NK-92 (cell line): ENCODE measurements around the gene CALCB.

Source experiments
- DNase-seq: peaks from one replicate; lab custom pipeline; 2025; ENCODE audit not compliant: unreplicated experiment; lab: John Stamatoyannopoulos, UW

CALCB gene

GRCh38 chr11:15117751-15118150, 44.4 kb downstream of the CALCB start:
- no peak for DNase-seq

- DNase-seq, result no peak
These were observed 45.0 kb downstream of the CALCB start for GRCh38 chr11:15118431-15118830.

- no peak for DNase-seq
These were observed 46.0 kb downstream of the CALCB start for GRCh38 chr11:15119352-15119751.

- DNase-seq, result no peak
These were observed 46.4 kb downstream of the CALCB start for GRCh38 chr11:15119826-15120225.

- DNase-seq, result no peak
These were observed 50.5 kb downstream of the CALCB start for GRCh38 chr11:15123849-15124248.

GRCh38 chr11:15124528-15124927, 51.1 kb downstream of the CALCB start:
- DNase-seq, result no peak

GRCh38 chr11:15127341-15127740, 53.9 kb downstream of the CALCB start:
- no peak for DNase-seq
